ENCODE results near the gene SCRT2.

- TF ChIP-seq CTCF (IDR thresholded peaks at IDR 0.05) (no peak), SP1 (CRISPR knock-in tag; conservative IDR thresholded peaks at IDR 0.05) (no peak), E2F5 (CRISPR knock-in tag; IDR thresholded peaks at IDR 0.05) (no peak), CBFB (CRISPR knock-in tag; IDR thresholded peaks at IDR 0.05; ENCODE audit: low read depth) (no peak), AFF4 (CRISPR knock-in tag; IDR thresholded peaks at IDR 0.05; ENCODE audit: borderline replicate concordance) (no peak), SMAD3 (CRISPR knock-in tag; IDR thresholded peaks at IDR 0.05; ENCODE audit: borderline replicate concordance) (no peak), ZNF396 (CRISPR knock-in tag; IDR thresholded peaks at IDR 0.05; ENCODE audit: borderline replicate concordance) (no peak), RELA (CRISPR knock-in tag; IDR thresholded peaks at IDR 0.05; ENCODE audit: borderline replicate concordance) (no peak), ZNF232 (CRISPR knock-in tag; IDR thresholded peaks at IDR 0.05) (no peak), ATF3 (CRISPR knock-in tag; conservative IDR thresholded peaks at IDR 0.05) (no peak), NFYB (CRISPR knock-in tag; conservative IDR thresholded peaks at IDR 0.05; ENCODE audit: low read depth) (no peak), IRF2 (CRISPR knock-in tag; IDR thresholded peaks at IDR 0.05; ENCODE audit: borderline replicate concordance, low read depth) (no peak), ZNF425 (CRISPR knock-in tag; conservative IDR thresholded peaks at IDR 0.05) (no peak)
These were observed 5.1 kb upstream of the SCRT2 start for GRCh38 chr20:680638-681187.
